DMS 273 (cell line): Measurements from ENCODE around the gene PRR5.
"Not testable (repeated sequence)": the region's sequence is repeated elsewhere in the genome, so short reads cannot be mapped to it uniquely, and the experiment has no call there.

ENCODE experiments used
- DNase-seq: peaks from one replicate; lab custom pipeline; 2025; ENCODE audit not compliant: unreplicated experiment; lab: John Stamatoyannopoulos, UW

PRR5 gene

DNA sequence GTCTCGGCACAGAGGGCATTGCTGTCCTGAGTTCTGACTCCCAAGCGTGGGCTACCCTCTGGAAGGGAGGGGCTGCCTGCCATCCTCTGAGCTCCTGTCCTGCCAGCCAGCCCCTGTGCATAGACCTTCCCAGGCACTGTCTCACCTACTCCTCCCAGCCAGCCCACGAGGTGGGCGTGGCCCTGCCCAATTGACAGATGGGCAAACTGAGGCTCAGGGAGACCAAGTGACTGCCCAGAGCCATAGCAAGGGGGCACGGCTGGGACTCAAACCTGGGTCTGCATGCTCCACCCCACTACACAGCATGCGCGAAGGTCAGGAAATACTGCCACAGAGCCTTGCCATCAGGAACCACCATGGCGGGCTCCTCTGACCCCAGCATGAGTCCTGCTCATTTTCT, 29.4 kb upstream of the PRR5 start:
- DNase-seq = no peak

DNA sequence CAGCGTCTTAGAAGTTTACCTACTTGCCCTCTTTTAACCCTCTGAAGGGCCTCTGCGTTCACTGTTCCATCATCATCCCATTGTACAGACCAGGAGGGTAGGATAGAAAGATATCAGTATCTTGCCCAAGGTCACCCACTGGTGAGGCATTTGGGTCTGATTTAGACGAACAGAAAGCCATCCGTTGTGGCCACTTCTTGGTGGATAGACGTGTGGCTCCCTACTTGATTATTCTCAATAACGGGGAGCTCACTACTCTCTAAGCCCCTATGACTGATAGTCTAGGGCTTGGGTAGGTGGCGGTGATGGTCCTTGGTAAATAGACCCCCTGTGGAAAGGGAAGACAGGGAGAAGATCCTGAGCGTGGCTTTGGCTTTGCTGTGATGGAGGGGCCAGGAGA, 28.6 kb upstream of the PRR5 start:
- DNase-seq = no peak

- DNase-seq = not testable (repeated sequence)
Measured at GRCh38 chr22:44676066-44676440, 26.0 kb upstream of the PRR5 start.

DNA sequence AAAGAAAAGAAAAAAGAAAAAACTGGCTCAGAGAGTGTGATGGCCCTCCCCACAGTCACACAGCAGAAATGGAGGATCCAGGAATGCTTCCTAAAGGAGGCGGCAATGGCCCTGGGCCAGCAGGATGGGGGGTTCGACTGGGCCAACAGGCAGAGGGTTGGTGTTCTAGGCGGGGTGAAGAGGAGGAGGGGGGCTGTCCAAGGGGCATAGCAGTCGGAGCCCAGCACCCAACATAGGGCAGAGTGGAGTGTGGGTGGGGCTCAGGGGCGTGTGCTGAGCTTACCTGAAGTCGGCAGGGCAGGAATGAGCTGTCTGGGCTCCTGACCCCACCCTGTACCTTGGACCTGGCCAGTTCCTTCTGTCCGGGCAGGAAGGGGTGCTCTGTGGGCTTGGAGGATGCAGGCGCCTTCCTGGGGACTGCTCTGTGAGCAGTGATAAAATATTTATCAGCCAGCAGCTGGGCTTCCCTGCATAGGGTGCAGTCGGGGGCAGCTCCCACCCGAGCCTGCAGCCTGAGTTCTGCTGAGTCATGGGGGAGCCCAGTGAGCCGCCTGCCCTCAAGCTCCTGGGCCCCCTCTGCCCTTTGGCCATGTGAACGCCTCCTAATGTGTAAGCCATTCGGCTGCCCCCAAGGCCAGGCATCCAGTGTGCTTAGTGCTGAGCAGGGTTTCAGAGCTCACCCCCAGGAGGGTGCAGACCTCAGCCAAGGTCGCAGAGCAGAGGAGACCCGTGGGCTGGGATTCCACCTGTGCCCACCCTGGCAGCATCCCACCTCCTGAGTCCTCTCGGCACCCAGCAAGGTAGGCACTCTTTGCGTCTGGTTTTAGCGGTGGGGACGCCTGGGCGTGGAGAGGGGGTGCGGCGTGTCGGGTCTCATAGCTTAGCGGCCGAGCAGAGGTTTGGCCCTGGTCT, 25.3 kb upstream of the PRR5 start:
- DNase-seq = peak; percentile 60

GRCh38 chr22:44677353-44677840, 24.6 kb upstream of the PRR5 start:
- peak; percentile 55 for DNase-seq

GRCh38 chr22:44677871-44678555, 24.0 kb upstream of the PRR5 start:
- DNase-seq = no peak

DNA sequence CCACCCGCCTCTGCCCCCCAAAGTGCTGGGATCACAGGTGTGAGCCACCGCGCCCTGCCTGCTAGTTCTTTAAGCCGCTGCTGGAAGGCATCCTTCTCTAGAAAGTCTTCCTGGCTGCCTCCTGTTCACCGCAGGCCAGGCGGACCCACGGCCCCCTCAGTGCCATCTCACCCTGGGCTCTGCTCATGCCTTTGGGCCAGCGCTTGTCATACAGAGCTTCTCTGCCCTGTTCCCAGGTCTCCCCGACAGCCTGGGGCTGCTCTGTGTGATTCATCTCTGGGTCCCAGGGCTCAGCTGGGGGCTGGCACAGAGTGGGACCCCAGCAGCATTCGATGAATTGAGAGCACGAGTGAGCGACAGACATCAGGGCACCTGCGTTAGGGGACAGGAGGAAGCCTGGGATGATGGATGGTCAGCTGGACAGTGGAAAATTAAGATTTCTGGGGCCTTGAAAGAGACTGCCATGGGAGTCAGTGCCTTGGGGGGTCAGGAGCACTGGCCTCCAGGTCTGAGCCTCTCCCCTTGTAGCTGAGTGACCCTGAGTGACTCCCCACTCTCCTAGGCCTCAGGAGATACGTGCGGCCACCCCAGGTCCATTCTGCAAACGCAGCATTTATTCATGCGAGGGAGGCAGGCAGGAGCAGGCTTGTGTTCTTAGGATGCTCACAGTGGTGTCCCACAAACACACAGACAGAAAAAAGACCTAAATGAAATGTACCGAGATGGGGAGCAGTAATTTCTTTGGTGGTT, 23.3 kb upstream of the PRR5 start:
- no peak for DNase-seq

- DNase-seq = not testable (repeated sequence)
Measured at GRCh38 chr22:44679306-44679647, 22.7 kb upstream of the PRR5 start.

DNA sequence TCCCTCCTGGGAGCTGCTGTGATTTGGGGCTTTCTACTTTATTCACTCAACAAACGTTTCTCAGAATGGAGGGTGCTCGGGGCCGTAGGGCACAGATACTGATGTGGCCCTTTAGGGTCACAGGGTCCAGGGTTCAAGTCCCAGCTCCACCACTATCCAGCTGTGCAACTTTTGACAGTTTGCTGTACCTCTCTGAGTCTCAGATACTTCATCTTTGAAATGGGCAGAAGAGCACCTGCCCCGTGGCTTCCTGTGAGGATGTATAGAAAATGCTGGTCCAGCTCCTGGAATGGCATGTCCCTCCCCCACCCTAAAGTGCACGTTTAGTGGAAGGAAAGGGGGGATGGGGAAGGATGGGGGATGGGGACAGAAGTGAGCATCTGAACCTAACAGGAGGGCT, 21.9 kb upstream of the PRR5 start:
- no peak for DNase-seq

DNA sequence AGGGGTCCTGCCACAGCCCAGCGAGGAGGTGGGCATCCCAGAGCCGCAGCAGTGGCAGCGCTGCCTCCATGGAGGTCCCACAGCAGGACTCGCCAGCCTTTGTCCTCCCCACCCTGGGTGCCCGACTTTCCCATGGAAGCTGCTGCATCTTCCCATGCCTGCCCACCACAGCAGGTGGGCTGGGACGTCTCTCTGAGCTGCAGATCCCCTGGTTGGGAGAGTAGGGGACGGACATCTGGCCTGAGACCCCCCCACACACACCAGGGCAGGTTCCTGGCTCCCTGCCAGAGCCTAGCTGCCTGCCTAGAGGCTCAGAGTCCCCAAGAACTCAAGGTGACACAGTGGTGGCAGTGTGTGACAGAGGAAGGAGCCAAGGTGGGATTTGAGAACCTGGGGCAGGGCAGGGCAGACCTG, 21.5 kb upstream of the PRR5 start:
- peak; percentile 25 for DNase-seq

GRCh38 chr22:44682556-44683168, 19.3 kb upstream of the PRR5 start:
- DNase-seq = no peak

- DNase-seq = no peak
Measured at GRCh38 chr22:44683237-44683636, 18.8 kb upstream of the PRR5 start.

DNA sequence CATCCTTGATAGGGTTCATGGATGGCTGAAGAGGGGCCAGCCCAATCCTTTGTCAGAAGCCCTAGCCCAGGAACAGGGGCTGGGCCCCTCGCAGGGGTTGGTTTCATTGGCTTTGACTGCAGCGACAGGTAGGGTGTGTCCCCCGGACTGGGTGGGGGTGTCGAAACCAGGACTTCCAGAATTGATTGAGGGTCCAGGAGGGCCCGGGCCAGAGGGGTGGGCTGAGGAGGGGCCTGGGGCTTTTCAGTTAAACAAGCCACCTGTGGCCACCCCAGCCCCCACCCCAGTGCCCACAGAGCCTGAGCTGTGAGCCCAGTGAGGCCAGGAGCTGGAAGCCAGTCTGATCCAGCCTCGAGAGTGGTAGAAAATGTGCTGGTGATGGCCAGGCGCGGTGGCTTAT, 18.1 kb upstream of the PRR5 start:
- DNase-seq = no peak

- DNase-seq = peak; percentile 93
Measured at GRCh38 chr22:44684506-44685383, 17.3 kb upstream of the PRR5 start.

- peak; percentile 61 for DNase-seq
Measured at GRCh38 chr22:44685384-44686056, 16.5 kb upstream of the PRR5 start.

DNA sequence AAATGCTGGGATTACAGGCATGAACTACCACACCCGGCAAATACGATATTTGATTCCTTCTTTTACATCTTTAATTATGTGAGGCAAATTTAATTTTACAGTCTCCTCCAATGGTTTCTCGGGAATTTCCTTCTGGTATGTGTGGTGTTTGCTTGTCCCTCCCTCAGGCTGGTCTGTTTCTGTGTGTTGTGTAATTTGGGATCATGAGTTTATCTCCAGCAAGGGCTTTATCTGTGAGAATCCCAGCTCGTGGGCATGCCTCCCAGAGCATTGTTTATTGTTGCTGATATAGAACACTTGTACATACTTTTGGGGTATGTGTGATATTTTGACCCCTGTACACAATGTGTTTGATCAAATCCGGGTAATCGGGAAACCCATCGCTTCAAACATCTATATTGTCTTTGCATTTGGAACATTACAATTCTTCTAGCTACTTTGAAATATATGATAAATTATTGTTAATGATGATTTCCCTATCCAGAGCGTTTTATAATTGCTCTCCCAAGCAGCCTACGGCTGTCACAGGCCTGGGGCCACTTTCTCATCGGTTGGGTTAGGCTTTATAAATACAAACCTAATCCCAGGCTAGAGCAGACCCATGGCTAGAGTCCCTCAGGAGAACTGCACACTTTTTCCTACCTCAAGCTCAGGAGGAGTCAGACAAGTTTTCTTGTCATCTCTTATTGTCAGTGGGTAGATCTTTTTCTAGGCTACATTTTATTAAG, 15.0 kb upstream of the PRR5 start:
- no peak for DNase-seq

- no peak for DNase-seq
Measured at GRCh38 chr22:44689173-44689572, 12.8 kb upstream of the PRR5 start.

DNA sequence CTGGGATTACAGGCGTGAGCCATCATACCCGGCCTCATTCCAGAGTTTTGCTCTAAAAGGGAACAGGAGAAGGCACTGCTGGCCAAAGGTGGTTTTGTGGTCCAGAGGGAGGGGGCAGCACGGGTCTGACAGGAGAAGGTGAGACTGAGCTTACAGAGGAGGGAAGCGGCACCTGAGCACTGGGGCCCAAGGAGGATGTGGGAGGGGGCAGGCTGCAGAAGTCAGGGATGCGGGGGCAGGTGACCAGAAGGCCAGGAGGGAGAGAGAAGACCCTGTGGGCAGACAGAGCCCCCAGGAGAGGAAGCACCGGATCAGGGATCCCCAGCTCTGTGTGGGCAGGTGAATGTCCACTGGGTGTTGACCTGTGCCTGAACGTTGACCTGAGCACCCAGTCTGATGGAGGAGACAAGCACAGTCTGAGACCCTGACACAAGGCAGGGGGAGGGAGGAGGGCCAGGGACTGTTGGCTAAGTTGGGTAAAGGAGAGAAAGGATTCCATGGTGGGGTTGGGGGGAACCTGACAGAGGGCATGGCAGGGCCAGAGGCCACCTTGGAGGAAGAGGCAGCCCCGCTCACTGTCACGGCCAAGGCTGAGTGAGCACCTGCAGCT, 12.0 kb upstream of the PRR5 start:
- no peak for DNase-seq
